A549 (cell line): ENCODE results near the gene ADAM10.

Experiments used
- EP300 ChIP-seq, 2 experiments: fragments of >200 bp; sonication (Bioruptor Twin); formaldehyde crosslinking; IDR thresholded peaks; 2 replicates in 1 of 2; 3 replicates in 1 of 2; pipeline ENCODE4 v1.6.1; 2016 to 2017
- JUNB ChIP-seq: fragments of >200 bp; sonication (Bioruptor Twin); formaldehyde crosslinking; IDR thresholded peaks from 2 replicates; pipeline ENCODE4 v1.6.1; 2016
- REST ChIP-seq: fragments of 200-600 bp; sonication (generic); IDR thresholded peaks from 2 replicates; pipeline ENCODE4 v1.6.1; 2016; ENCODE audit warnings: antibody characterized with exemption, mild to moderate bottlenecking, moderate library complexity
- TF ChIP-seq, protein P1 (sequence below): fragments of >200 bp; sonication (Bioruptor Twin); formaldehyde crosslinking; IDR thresholded peaks from 3 replicates; pipeline ENCODE4 v1.5.1; 2016

DNA sequence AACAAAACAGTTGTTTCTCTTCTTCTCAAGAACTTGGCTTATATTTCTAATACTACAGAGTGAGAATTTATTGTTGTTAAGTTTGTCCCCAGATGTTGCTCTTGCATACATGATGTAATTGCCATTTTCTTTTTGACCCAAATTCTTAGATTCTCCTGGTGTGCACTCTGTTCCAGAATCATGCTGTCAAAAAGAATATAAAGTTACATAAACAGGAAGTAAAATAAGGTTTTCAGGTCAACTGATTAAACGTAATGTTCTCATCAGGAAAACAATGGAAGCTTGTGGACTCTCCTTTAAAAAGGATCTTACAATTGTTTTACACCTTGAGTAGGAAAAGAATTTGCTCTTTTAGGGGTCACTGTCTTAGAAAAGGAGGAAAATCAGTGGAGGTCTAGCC is 121.8 kb downstream of the ADAM10 start:
- TF ChIP-seq, protein P1, sequence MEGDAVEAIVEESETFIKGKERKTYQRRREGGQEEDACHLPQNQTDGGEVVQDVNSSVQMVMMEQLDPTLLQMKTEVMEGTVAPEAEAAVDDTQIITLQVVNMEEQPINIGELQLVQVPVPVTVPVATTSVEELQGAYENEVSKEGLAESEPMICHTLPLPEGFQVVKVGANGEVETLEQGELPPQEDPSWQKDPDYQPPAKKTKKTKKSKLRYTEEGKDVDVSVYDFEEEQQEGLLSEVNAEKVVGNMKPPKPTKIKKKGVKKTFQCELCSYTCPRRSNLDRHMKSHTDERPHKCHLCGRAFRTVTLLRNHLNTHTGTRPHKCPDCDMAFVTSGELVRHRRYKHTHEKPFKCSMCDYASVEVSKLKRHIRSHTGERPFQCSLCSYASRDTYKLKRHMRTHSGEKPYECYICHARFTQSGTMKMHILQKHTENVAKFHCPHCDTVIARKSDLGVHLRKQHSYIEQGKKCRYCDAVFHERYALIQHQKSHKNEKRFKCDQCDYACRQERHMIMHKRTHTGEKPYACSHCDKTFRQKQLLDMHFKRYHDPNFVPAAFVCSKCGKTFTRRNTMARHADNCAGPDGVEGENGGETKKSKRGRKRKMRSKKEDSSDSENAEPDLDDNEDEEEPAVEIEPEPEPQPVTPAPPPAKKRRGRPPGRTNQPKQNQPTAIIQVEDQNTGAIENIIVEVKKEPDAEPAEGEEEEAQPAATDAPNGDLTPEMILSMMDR: no peak
- TF ChIP-seq JUNB (no peak), EP300 (IDR thresholded peaks at IDR 0.05) (no peak), REST (no peak)
